Keratinocyte (primary cell): ENCODE measurements around the gene LRBA.

Experiments used
- EZH2 ChIP-seq: IDR thresholded peaks from one replicate; pipeline ENCODE4 v1.6.1; 2012; ENCODE audit warnings: inconsistent platforms, mild to moderate bottlenecking, low read length, moderate library complexity
- TF ChIP-seq, protein P1 (sequence below), 3 experiments: IDR thresholded peaks in 1 of 3; conservative IDR thresholded peaks in 1 of 3; optimal IDR thresholded peaks in 1 of 3; 2 replicates in 2 of 3; 3 replicates in 1 of 3; pipeline versions ENCODE3 to v1.5.1; 2011; ENCODE audit warnings: low read length in 3 of 3, mild to moderate bottlenecking in 3 of 3, moderate library complexity in 2 of 3, control low read depth in 1 of 3, inconsistent platforms in 1 of 3; ENCODE audit not compliant: insufficient read depth in 2 of 3; ENCODE audit errors: extremely low read depth in 1 of 3

GRCh38 chr4:150451883-150452282, 563.2 kb downstream of the LRBA start:
- TF ChIP-seq, protein P1, sequence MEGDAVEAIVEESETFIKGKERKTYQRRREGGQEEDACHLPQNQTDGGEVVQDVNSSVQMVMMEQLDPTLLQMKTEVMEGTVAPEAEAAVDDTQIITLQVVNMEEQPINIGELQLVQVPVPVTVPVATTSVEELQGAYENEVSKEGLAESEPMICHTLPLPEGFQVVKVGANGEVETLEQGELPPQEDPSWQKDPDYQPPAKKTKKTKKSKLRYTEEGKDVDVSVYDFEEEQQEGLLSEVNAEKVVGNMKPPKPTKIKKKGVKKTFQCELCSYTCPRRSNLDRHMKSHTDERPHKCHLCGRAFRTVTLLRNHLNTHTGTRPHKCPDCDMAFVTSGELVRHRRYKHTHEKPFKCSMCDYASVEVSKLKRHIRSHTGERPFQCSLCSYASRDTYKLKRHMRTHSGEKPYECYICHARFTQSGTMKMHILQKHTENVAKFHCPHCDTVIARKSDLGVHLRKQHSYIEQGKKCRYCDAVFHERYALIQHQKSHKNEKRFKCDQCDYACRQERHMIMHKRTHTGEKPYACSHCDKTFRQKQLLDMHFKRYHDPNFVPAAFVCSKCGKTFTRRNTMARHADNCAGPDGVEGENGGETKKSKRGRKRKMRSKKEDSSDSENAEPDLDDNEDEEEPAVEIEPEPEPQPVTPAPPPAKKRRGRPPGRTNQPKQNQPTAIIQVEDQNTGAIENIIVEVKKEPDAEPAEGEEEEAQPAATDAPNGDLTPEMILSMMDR (optimal IDR thresholded peaks at IDR 0.05 in 1 of 3, IDR thresholded peaks at IDR 0.05 in 1 of 3, conservative IDR thresholded peaks at IDR 0.05 in 1 of 3; ENCODE audit: extremely low read depth in 1 of 3, insufficient read depth in 2 of 3, low read length in 3 of 3) = no peak
- no peak for TF ChIP-seq EZH2
